Testis (tissue), 2 donors: ENCODE measurements around the gene SHANK1.

Experiments used
- POLR2A ChIP-seq: fragments of 450-650 bp; IDR thresholded peaks from one replicate; pipeline ENCODE4 v1.6.1; 2017; ENCODE audit warnings: antibody characterized with exemption, mild to moderate bottlenecking, moderate library complexity
- TF ChIP-seq, protein P1 (sequence below), 3 experiments: fragments of 450-650 bp in 2 of 3; fragments of 200-600 bp in 1 of 3; sonication (generic) in 1 of 3; IDR thresholded peaks; one replicate each; pipeline ENCODE4 v1.5.1; 2016 to 2019; ENCODE audit warnings: antibody characterized with exemption in 3 of 3, mild to moderate bottlenecking in 2 of 3, moderate library complexity in 1 of 3

DNA sequence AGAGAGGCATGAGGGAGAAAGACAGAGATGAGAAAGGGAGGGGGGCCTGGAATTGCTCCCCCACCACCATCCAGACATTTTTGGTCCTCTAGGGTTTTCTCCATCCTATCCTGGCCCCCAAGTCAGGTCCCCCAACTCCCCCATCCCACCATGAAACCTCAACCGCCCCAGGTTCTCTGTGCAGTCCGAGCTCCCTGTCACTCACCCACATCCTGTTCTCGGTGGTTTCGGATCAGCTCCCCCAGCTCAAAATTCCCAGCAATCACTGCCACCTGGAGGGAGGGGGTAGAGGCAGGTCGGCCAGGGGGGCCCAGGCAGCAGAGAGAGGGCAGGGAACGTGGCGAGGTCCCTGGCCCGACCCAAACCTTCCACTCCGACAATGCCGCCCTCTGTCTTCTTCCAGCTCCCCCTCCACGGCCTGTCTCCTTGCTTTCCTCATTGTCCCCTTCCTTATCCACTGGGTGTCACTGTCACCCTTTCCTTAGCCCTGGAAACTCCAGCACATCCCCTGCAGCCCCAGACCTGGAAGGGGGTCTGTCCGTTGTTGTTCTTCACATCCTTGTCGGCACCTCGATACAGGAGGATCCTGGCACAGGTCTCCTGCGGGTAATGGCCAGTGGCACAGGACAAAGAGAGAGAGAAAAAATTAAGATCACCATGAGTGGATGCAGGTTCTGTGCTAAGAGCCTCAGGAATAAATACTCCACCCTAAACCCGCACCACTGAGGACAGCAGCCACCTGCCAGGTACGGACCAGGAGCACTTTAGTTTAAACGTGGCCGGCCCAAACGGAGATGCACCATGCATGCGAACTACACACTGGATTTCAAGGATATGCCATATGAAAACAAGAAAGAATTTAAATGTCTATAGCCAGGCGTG, 15.4 kb downstream of the SHANK1 start:
- TF ChIP-seq, protein P1, sequence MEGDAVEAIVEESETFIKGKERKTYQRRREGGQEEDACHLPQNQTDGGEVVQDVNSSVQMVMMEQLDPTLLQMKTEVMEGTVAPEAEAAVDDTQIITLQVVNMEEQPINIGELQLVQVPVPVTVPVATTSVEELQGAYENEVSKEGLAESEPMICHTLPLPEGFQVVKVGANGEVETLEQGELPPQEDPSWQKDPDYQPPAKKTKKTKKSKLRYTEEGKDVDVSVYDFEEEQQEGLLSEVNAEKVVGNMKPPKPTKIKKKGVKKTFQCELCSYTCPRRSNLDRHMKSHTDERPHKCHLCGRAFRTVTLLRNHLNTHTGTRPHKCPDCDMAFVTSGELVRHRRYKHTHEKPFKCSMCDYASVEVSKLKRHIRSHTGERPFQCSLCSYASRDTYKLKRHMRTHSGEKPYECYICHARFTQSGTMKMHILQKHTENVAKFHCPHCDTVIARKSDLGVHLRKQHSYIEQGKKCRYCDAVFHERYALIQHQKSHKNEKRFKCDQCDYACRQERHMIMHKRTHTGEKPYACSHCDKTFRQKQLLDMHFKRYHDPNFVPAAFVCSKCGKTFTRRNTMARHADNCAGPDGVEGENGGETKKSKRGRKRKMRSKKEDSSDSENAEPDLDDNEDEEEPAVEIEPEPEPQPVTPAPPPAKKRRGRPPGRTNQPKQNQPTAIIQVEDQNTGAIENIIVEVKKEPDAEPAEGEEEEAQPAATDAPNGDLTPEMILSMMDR (IDR thresholded peaks at IDR 0.05) = no peak
- no peak for TF ChIP-seq POLR2A
